ENCODE measurements around the gene KIAA1755.

KIAA1755 gene

GRCh38 chr20:38216201-38216600, 44.3 kb downstream of the KIAA1755 start:
- TF ChIP-seq, protein P1, sequence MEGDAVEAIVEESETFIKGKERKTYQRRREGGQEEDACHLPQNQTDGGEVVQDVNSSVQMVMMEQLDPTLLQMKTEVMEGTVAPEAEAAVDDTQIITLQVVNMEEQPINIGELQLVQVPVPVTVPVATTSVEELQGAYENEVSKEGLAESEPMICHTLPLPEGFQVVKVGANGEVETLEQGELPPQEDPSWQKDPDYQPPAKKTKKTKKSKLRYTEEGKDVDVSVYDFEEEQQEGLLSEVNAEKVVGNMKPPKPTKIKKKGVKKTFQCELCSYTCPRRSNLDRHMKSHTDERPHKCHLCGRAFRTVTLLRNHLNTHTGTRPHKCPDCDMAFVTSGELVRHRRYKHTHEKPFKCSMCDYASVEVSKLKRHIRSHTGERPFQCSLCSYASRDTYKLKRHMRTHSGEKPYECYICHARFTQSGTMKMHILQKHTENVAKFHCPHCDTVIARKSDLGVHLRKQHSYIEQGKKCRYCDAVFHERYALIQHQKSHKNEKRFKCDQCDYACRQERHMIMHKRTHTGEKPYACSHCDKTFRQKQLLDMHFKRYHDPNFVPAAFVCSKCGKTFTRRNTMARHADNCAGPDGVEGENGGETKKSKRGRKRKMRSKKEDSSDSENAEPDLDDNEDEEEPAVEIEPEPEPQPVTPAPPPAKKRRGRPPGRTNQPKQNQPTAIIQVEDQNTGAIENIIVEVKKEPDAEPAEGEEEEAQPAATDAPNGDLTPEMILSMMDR (IDR thresholded peaks at IDR 0.05; ENCODE audit: unreplicated experiment in 3 of 3): no peak
- Mint-ChIP-seq H3K9me3 (no peaks in the 10 kb centered on the region), H3K36me3 (ENCODE audit: low read depth) (no peaks in the 10 kb centered on the region), H3K27ac (no peak overlapping the region), H3K27me3 (ENCODE audit: low read depth) (no peaks in the 10 kb centered on the region), H3K4me3 (no peak overlapping the region), H3K4me1 (peaks cover 23% of the 10 kb centered on the region)

DNA sequence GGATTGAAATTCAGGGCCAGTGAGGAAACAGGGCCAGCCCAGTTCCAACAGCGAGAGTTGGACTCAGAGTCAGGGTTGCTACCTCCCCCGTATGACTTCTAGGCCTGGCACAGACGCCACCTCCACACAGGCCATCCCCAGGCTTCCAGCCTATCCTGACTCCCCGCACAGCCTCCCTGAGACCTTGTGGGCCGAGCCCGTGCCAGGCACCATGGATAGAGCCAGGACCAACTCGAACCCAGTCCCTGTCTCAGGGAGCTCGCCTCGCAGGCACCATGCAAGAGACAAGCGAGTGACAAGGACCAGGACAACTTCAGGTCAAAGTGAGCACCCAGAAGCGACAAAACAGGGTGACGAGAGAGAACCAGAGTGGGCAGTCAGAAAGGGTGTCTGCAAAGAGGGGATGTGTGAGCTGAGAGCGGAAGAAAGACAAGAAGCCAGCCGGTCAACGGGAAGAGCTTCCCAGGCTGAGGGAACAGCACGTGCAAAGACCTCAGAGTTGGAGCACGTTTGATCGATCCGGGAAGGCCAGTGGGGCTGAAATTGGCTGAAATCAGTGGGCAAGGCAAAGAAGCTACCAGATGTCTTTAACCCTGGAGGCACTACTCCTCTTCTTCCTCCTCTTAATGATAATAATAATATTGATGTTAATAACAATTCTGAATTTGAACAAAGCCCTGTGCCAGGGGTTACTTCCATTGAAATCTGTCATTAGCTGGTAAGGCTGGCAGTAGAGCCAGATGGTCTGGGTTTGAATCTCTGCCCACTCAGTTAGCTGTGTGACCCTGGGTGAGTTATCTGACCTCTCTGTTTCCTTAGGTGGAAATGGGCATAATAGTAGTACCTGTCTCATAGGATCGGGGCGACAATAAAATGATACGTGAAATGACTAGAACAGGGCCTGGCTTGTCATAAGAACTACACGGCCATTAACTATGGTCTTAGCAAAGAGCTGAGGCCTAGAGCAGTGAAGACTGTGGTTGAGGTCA, 45.0 kb downstream of the KIAA1755 start:
- no peaks in the 10 kb centered on the region for H3K9me3 Mint-ChIP-seq
- no peaks in the 10 kb centered on the region for H3K36me3 Mint-ChIP-seq (ENCODE audit: low read depth)
- H3K4me3 Mint-ChIP-seq: no peak overlapping the region
- TF ChIP-seq, protein P1 (IDR thresholded peaks at IDR 0.05; ENCODE audit: unreplicated experiment in 3 of 3): no peak
- H3K27ac Mint-ChIP-seq: peak overlapping the region in 2 of 3 experiments; percentile 35 to 67
- H3K27me3 Mint-ChIP-seq (ENCODE audit: low read depth): no peaks in the 10 kb centered on the region
- H3K4me1 Mint-ChIP-seq: peaks cover 18% of the 10 kb centered on the region

- Mint-ChIP-seq H3K27me3 (ENCODE audit: low read depth) (no peaks in the 10 kb centered on the region), H3K27ac (peak overlapping the region; percentile 35 to 67 (median 39)), H3K36me3 (ENCODE audit: low read depth) (no peaks in the 10 kb centered on the region), H3K4me3 (no peak overlapping the region), H3K4me1 (peaks cover 18% of the 10 kb centered on the region), H3K9me3 (no peaks in the 10 kb centered on the region)
- TF ChIP-seq, protein P1 (IDR thresholded peaks at IDR 0.05; ENCODE audit: unreplicated experiment in 3 of 3): peak in 1 of 3 experiments; percentile 14
These were observed 46.0 kb downstream of the KIAA1755 start for GRCh38 chr20:38214256-38215193.

DNA sequence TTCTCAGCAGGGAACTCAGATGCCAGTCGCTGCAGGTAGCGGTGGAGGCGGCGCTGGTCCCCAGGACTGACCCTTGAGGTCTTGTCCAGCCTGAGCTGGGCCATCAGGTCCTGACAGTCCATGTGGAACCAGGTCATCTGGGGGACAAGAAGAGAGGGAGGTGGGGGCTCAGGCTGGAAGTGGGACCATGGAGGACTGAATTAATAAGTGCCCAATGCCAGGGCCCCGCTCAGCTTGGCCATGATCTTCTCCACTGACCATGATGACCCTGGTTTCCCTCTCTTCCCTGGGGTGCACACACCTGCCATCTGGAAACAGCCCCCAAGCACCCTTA, 47.0 kb downstream of the KIAA1755 start:
- Mint-ChIP-seq H3K27ac (no peak overlapping the region), H3K4me1 (peaks cover 19% of the 10 kb centered on the region), H3K36me3 (ENCODE audit: low read depth) (no peaks in the 10 kb centered on the region), H3K4me3 (no peak overlapping the region), H3K27me3 (ENCODE audit: low read depth) (no peaks in the 10 kb centered on the region), H3K9me3 (no peaks in the 10 kb centered on the region)
- TF ChIP-seq, protein P1 (IDR thresholded peaks at IDR 0.05; ENCODE audit: unreplicated experiment in 3 of 3): no peak

DNA sequence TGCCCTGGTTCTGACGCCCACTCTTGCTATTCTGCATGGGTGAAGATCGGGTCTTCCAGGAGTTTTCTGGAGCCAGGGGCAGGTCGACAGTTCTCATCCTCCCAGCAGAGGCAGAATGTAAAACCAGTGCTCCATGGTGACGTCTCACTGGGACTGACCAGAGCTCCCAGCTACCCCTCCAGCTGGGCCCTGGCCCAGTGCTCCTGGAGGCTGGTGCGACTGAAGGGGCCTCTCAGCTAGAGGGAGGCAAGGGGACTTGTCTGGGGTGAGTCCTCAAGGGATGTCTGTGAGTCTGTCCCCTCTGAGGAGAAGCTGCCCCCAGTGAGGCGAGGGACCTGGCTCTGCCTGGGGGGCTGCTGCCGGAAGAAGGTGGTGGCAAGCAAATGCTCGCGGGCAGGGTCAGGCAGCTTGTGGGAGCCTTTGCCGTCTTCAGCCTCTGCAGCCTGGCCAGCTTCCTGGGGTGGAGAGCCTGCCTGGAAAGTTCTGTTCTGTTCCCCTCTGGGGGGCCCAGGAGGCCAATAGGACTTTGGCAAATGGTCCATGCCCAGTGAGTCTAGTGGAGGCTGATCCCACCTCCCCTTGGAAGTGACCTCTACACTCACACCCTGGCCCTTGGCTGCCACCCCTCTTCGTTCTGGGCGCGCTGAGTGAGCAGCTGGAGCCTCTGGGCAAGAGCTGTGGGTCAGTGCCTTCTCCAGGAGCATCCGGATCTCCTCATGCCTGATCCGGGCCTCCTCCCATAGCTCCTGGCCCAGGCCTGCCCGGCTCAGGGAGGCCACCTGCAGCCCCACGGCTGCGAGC, 47.5 kb downstream of the KIAA1755 start:
- Mint-ChIP-seq H3K4me3 (no peak overlapping the region), H3K36me3 (ENCODE audit: low read depth) (no peaks in the 10 kb centered on the region), H3K9me3 (no peaks in the 10 kb centered on the region), H3K4me1 (peaks cover 19% of the 10 kb centered on the region), H3K27me3 (ENCODE audit: low read depth) (no peaks in the 10 kb centered on the region), H3K27ac (no peak overlapping the region)
- TF ChIP-seq, protein P1 (IDR thresholded peaks at IDR 0.05; ENCODE audit: unreplicated experiment in 3 of 3): no peak
